H1 (cell line): ENCODE measurements around the gene FRK. TPM values are rescaled to one million over a fixed set of nuclear protein-coding genes. Genes with fewer than 3 reads are reported as not detected.

Experiments
- CTCF ChIA-PET: fragments of 300-600 bp; sonication (Branson Sonifier 250); formaldehyde crosslinking; loops from one replicate; lab custom pipeline; 2021; ENCODE audit not compliant: partially characterized antibody; lab: Charles Lee
- POLR2A ChIA-PET: fragments of 300-600 bp; sonication (Branson Sonifier 250); formaldehyde crosslinking; loops from one replicate; lab custom pipeline; 2021; ENCODE audit warnings: inconsistent platforms; ENCODE audit not compliant: partially characterized antibody; lab: Charles Lee
- DNase-seq, 2 experiments: peaks; one replicate each; pipeline versions ENCODE4 v3.0.0 to v3.0.0-alpha.2; 2010 to 2022; ENCODE audit warnings: low spot score in 2 of 2, low read depth in 1 of 2, mixed read lengths in 1 of 2
- FAIRE-seq: peaks from 2 replicates; lab custom pipeline; 2011; peaks lifted over from hg19 to GRCh38; lab: Jason Lieb, UNC
- H2AFZ ChIP-seq: 2 replicates; pipeline ENCODE4 v1.8.1; 2012; ENCODE audit warnings: low read length, inconsistent platforms
- H2AK5ac ChIP-seq: 2 replicates; pipeline ENCODE4 v1.6.1; 2013; ENCODE audit warnings: low read depth, low read length
- H2BK120ac ChIP-seq: replicated peaks from 2 replicates; pipeline ENCODE3; 2013; ENCODE audit warnings: low read depth, low read length, inconsistent platforms
- H2BK12ac ChIP-seq: 2 replicates; pipeline ENCODE4 v1.6.1; 2013; ENCODE audit warnings: low read depth, low read length
- H2BK15ac ChIP-seq: 2 replicates; pipeline ENCODE4 v1.6.1; 2013; ENCODE audit warnings: low read length
- H2BK20ac ChIP-seq: 2 replicates; pipeline ENCODE4 v1.6.1; 2013; ENCODE audit warnings: low read length
- H2BK5ac ChIP-seq: 2 replicates; pipeline ENCODE4 v1.6.1; 2013; ENCODE audit warnings: low read depth, low read length
- H3K14ac ChIP-seq: 2 replicates; pipeline ENCODE4 v1.6.1; 2013; ENCODE audit warnings: inconsistent platforms; ENCODE audit not compliant: insufficient read length
- H3K18ac ChIP-seq: 2 replicates; pipeline ENCODE4 v1.6.1; 2013; ENCODE audit warnings: low read length; ENCODE audit errors: extremely low read depth
- H3K23ac ChIP-seq: 2 replicates; pipeline ENCODE4 v1.6.1; 2013; ENCODE audit warnings: inconsistent platforms; ENCODE audit not compliant: insufficient read length
- H3K23me2 ChIP-seq: 2 replicates; pipeline ENCODE4 v1.6.1; 2013; ENCODE audit warnings: low read depth, low read length
- H3K27ac ChIP-seq: 2 replicates; pipeline ENCODE4 v1.6.1; 2011; ENCODE audit warnings: low read depth, low read length, inconsistent platforms
- H3K27me3 ChIP-seq, 4 experiments: replicated peaks in 1 of 4; 1 replicate in 1 of 4; 2 replicates in 3 of 4; pipeline versions ENCODE4 v1.6.1 to v1.8.1; 2011 to 2013; ENCODE audit warnings: low read length in 3 of 4, mild to moderate bottlenecking in 3 of 4, inconsistent platforms in 2 of 4, mixed read lengths in 2 of 4, moderate library complexity in 1 of 4; ENCODE audit not compliant: control insufficient read depth in 3 of 4, insufficient read depth in 3 of 4; ENCODE audit errors: extremely low read depth in 1 of 4
- H3K36me3 ChIP-seq, 4 experiments: 2 replicates each; pipeline versions ENCODE4 v1.6.1 to v1.8.1; 2011 to 2013; ENCODE audit warnings: mild to moderate bottlenecking in 4 of 4, low read length in 3 of 4, moderate library complexity in 2 of 4, control low read depth in 1 of 4, inconsistent platforms in 1 of 4; ENCODE audit not compliant: insufficient read depth in 4 of 4, control insufficient read depth in 2 of 4
- H3K4ac ChIP-seq: replicated peaks from 2 replicates; pipeline ENCODE3; 2013; ENCODE audit warnings: low read length, low read depth, mixed read lengths, inconsistent platforms; ENCODE audit not compliant: insufficient read length
- H3K4me1 ChIP-seq, 4 experiments: replicated peaks in 1 of 4; 1 replicate in 1 of 4; 2 replicates in 3 of 4; pipeline versions ENCODE4 v1.6.1 to v1.8.1; 2011 to 2013; ENCODE audit warnings: low read length in 3 of 4, inconsistent platforms in 2 of 4, mixed read lengths in 1 of 4; ENCODE audit not compliant: insufficient read depth in 4 of 4, control insufficient read depth in 3 of 4
- H3K4me2 ChIP-seq, 2 experiments: 2 replicates each; pipeline versions ENCODE4 v1.6.1 to v1.8.1; 2011 to 2013; ENCODE audit warnings: low read depth in 2 of 2, low read length in 2 of 2, control low read depth in 1 of 2, inconsistent platforms in 1 of 2, mild to moderate bottlenecking in 1 of 2; ENCODE audit not compliant: insufficient read depth in 1 of 2
- H3K4me3 ChIP-seq, 4 experiments: fragments of 200-600, 300-600 bp in 1 of 4; sonication (generic), shearing (Covaris generic), sonication (Bioruptor Twin) in 1 of 4; 2 replicates each; pipeline versions ENCODE4 v1.5.1 to v1.8.1; 2011 to 2016; ENCODE audit warnings: low read length in 4 of 4, low read depth in 3 of 4, control low read depth in 2 of 4, inconsistent platforms in 2 of 4, mild to moderate bottlenecking in 2 of 4, mixed read lengths in 1 of 4, moderate library complexity in 1 of 4; ENCODE audit not compliant: insufficient read depth in 2 of 4; ENCODE audit errors: extremely low read depth in 1 of 4
- H3K56ac ChIP-seq: replicated peaks from 2 replicates; pipeline ENCODE3; 2013; ENCODE audit warnings: low read depth, mild to moderate bottlenecking, mixed read lengths, low read length, inconsistent platforms; ENCODE audit not compliant: insufficient read length
- H3K79me1 ChIP-seq: 2 replicates; pipeline ENCODE4 v1.6.1; 2013; ENCODE audit warnings: low read depth, low read length, control low read depth
- H3K79me2 ChIP-seq, 2 experiments: 2 replicates each; pipeline versions ENCODE4 v1.6.1 to v1.8.1; 2012 to 2013; ENCODE audit warnings: low read length in 2 of 2, mild to moderate bottlenecking in 2 of 2, inconsistent platforms in 1 of 2; ENCODE audit not compliant: insufficient read depth in 2 of 2, control insufficient read depth in 1 of 2
- H3K9ac ChIP-seq, 4 experiments: replicated peaks in 1 of 4; 1 replicate in 1 of 4; 2 replicates in 3 of 4; pipeline versions ENCODE4 v1.6.1 to v1.8.1; 2011 to 2013; ENCODE audit warnings: low read depth in 3 of 4, low read length in 3 of 4, control low read depth in 2 of 4, mild to moderate bottlenecking in 2 of 4, moderate library complexity in 2 of 4, inconsistent platforms in 1 of 4; ENCODE audit errors: extremely low read depth in 1 of 4
- H3K9me3 ChIP-seq, 2 experiments: 2 replicates each; pipeline versions ENCODE4 v1.6.1 to v1.8.1; 2012 to 2013; ENCODE audit warnings: mild to moderate bottlenecking in 2 of 2, moderate library complexity in 2 of 2, control low read depth in 1 of 2, inconsistent platforms in 1 of 2, low read depth in 1 of 2, low read length in 1 of 2, mixed read lengths in 1 of 2; ENCODE audit not compliant: insufficient read depth in 2 of 2
- H4K20me1 ChIP-seq, 2 experiments: replicated peaks in 1 of 2; 2 replicates each; pipeline versions ENCODE3 to v1.8.1; 2011 to 2013; ENCODE audit warnings: inconsistent platforms in 2 of 2, low read length in 2 of 2, mild to moderate bottlenecking in 1 of 2; ENCODE audit not compliant: insufficient read depth in 2 of 2, control insufficient read depth in 1 of 2
- H4K5ac ChIP-seq: 2 replicates; pipeline ENCODE4 v1.6.1; 2013; ENCODE audit warnings: low read length, low read depth, mixed read lengths, inconsistent platforms; ENCODE audit not compliant: insufficient read length
- H4K8ac ChIP-seq: 2 replicates; pipeline ENCODE4 v1.8.0; 2013; ENCODE audit warnings: mild to moderate bottlenecking, moderate library complexity, low read length, inconsistent platforms; ENCODE audit not compliant: insufficient read depth; ENCODE audit errors: extremely low read depth
- H4K91ac ChIP-seq: replicated peaks from 2 replicates; pipeline ENCODE3; 2013; ENCODE audit warnings: low read length, mixed read lengths, inconsistent platforms; ENCODE audit not compliant: insufficient read length
- CBX5 ChIP-seq: fragments of 300-800, 300-1000 bp; sonication (generic); IDR thresholded peaks from 2 replicates; pipeline ENCODE4 v1.7.1; 2016; ENCODE audit warnings: antibody characterized with exemption, low read length, low read depth
- CREB1 ChIP-seq: IDR thresholded peaks from 2 replicates; pipeline ENCODE4 v1.6.1; 2012; ENCODE audit warnings: inconsistent platforms
- EGR1 ChIP-seq: IDR thresholded peaks from 2 replicates; pipeline ENCODE4 v1.6.1; 2011; ENCODE audit warnings: low read depth, low read length, borderline replicate concordance
- FOSL1 ChIP-seq: IDR thresholded peaks from 2 replicates; pipeline ENCODE4 v1.6.1; 2011; ENCODE audit warnings: mild to moderate bottlenecking, low read depth, low read length, moderate library complexity; ENCODE audit not compliant: insufficient read depth
- GTF2F1 ChIP-seq: IDR thresholded peaks from 2 replicates; pipeline ENCODE4 v1.6.1; 2012; ENCODE audit warnings: low read depth, low read length, improper control_type of control experiment, borderline replicate concordance
- PHF8 ChIP-seq: fragments of 200-600 bp; sonication (generic); conservative IDR thresholded peaks from 2 replicates; pipeline ENCODE4 v1.7.1; 2012; ENCODE audit warnings: low read depth, mild to moderate bottlenecking, inconsistent platforms, low read length, moderate library complexity
- SUZ12 ChIP-seq: fragments of 200-600 bp; sonication (generic); IDR thresholded peaks from 2 replicates; pipeline ENCODE4 v1.6.1; 2012; ENCODE audit warnings: mild to moderate bottlenecking, inconsistent platforms, low read length, moderate library complexity, mixed read lengths
- TAF1 ChIP-seq: IDR thresholded peaks from 2 replicates; pipeline ENCODE4 v1.6.1; 2011; ENCODE audit warnings: mild to moderate bottlenecking, low read depth, low read length
- TEAD4 ChIP-seq: IDR thresholded peaks from 2 replicates; pipeline ENCODE4 v1.6.1; 2012; ENCODE audit warnings: low read depth, low read length, inconsistent platforms, mixed read lengths
- YY1 ChIP-seq: IDR thresholded peaks from 2 replicates; pipeline ENCODE4 v1.6.1; 2011; ENCODE audit warnings: low read depth, mild to moderate bottlenecking, low read length
- WGBS, 2 experiments: shearing (Covaris generic) in 1 of 2; methylation state at CpG; one replicate each; pipeline versions ENCODE4 v1.1.6 to v1.1.7; 2013 to 2015; ENCODE audit warnings: low lambda C conversion rate in 2 of 2, mixed read lengths in 2 of 2, inconsistent platforms in 1 of 2, low coverage in 1 of 2, missing lambda C conversion rate in 1 of 2; ENCODE audit not compliant: insufficient replicate concordance in 2 of 2, insufficient coverage in 1 of 2, insufficient read length in 1 of 2; ENCODE audit errors: extremely low coverage in 1 of 2, missing lambda C conversion rate in 1 of 2; 5-methylcytosine and 5-hydroxymethylcytosine counted together
- polyA plus RNA-seq, 7 experiments: library from polyadenylated mRNA; depleted of rRNA in 3 of 7; stranded (reverse) in 5 of 7; unstranded in 2 of 7; fragments of >200 nt in 5 of 7; fragments of 200-250 nt in 2 of 7; gene quantifications; 1 replicate in 5 of 7; 2 replicates in 1 of 7; 4 replicates in 1 of 7; pipeline versions ENCODE4 v1.2.1 to v1.2.3, GENCODE V29; 2011 to 2013; ENCODE audit warnings: missing spikeins in 2 of 7, mixed read lengths in 2 of 7
- total RNA-seq: library from RNA; stranded (reverse); fragmentation: NEBNext Ultra II Directional; extraction: Animal tissue kit (Norgen Biotek cat#: 25700); gene quantifications from 2 replicates; pipeline ENCODE4 v1.2.1, GENCODE V29; 2021

FRK gene
- total and polyA plus RNA-seq, 2 of the 8 experiments (the other 6 are each of a cell fraction or from before 2014, with no cell fraction given): 0.11 to 0.24 TPM

DNA sequence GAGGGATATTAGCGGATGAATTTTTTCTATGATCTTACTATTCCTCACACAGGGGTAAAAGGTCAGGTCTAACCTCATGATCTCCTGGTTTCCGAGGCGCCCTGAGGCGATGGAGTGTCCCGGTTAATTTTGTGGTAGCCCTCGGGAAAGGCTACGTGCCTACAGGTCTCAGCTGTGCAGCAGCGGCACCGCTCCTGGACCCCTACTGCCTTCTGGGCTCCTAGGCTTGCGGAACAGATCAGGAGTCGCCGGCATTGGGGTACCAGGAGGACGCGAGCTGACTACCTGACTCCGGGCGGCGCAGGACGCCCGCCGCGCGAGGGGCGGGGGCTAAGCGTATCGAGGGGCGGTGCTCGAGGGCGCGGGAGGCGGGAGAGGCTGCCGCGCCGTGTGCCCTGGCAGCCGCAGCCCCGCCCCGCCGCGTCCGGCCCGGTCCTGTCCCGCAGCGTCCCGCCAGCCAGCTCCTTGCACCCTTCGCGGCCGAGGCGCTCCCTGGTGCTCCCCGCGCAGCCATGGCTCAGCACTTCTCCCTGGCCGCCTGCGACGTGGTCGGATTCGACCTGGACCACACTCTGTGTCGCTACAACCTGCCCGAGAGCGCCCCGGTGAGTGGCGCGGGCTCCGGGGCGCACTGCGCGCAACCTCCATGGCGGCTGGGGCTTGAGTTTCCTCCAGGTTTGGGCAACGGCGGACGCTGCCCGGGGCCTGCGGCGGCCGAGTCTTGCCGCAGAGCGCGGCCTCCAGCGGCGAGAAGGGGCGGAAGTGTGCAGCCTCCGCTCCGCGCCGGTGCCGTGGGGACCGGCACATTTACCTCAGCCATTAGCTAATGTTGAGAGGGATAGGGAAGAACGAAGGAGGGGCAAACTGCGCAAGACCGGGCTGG lies 40.0 kb upstream of the FRK start, which contains the start of gene NT5DC1:
Gene NT5DC1, plus strand, starts transcription at position 435 of the 883 bp plus-strand sequence. Its CDS starts 78 bp downstream, at position 513.
- Histone ChIP-seq H3K79me2 (peaks cover 0 to 45% of the 10 kb centered on the region in 2 experiments; a peak in 2 of 4 replicates), H2BK5ac (peak within 1 kb of the TSS; percentile 98), H2BK12ac (peak within 1 kb of the TSS; percentile 75), H4K20me1 (no peaks in the 10 kb centered on the region), H4K91ac (peak within 1 kb of the TSS; percentile 45), H2AFZ (peak within 1 kb of the TSS; percentile 99), H3K18ac (peak within 1 kb of the TSS; percentile 97), H3K4ac (peak within 1 kb of the TSS; percentile 83), H3K9ac (peak within 1 kb of the TSS; percentile 88 to 99 (median 94)), H3K56ac (peak within 1 kb of the TSS; percentile 67), H3K4me1 (peaks cover 0 to 25% (median 11%) of the 10 kb centered on the region in 4 experiments; a peak in 6 of 7 replicates), H3K27me3 (no peaks in the 10 kb centered on the region), H4K5ac (peak within 1 kb of the TSS; percentile 84), H2BK20ac (no peak within 1 kb of the TSS), H3K36me3 (peaks cover 0 to 7% (median 0%) of the 10 kb centered on the region in 4 experiments; a peak in 3 of 8 replicates), H4K8ac (peak within 1 kb of the TSS; percentile 96), H3K9me3 (peaks cover 9 to 12% of the 10 kb centered on the region in 2 experiments; a peak in 3 of 4 replicates), H2AK5ac (no peak within 1 kb of the TSS), H3K14ac (no peak within 1 kb of the TSS), H2BK15ac (peak within 1 kb of the TSS; percentile 53; the same call in 1 of the 2 replicates), H3K4me2 (peak within 1 kb of the TSS; percentile 82 to 88), H3K4me3 (peak within 1 kb of the TSS; percentile 78 to 97 (median 86)), H2BK120ac (no peak within 1 kb of the TSS), H3K23ac (no peak within 1 kb of the TSS), H3K79me1 (no peaks in the 10 kb centered on the region; the same call in 1 of the 2 replicates), H3K27ac (peak within 1 kb of the TSS; percentile 98), H3K23me2 (peaks cover 5% of the 10 kb centered on the region)
- 3% methylated on average over 55 of the region's 87 CpGs; no CpG with 5 or more reads in 1 of the 2 experiments for WGBS, 2 experiments
- CTCF ChIA-PET: interaction anchor here (0.8 to 3.8 kb wide), 5 partner anchors 12 to 1564 kb away, joined by 3 to 32 read pairs (median 4); partner anchors contain the start of gene FRK
- POLR2A ChIA-PET: interaction anchor here (0.8 to 3.8 kb wide), 11 partner anchors 10 to 59 kb away, joined by 3 to 18 read pairs (median 3); partner anchors contain the start of gene FRK
- FAIRE-seq: no peak
- peak; percentile 71 to 92 for DNase-seq
- no peak for TF ChIP-seq TEAD4
- peak; percentile 88 for TF ChIP-seq YY1
- TF ChIP-seq EGR1: no peak
- no peak for TF ChIP-seq CBX5
- no peak for TF ChIP-seq SUZ12
- TF ChIP-seq FOSL1: no peak
- peak; percentile 96 for TF ChIP-seq PHF8
- TF ChIP-seq GTF2F1: peak; percentile 38; the same call in 1 of the 2 replicates
- peak; percentile 83 for TF ChIP-seq TAF1
- TF ChIP-seq CREB1: peak; percentile 12; the same call in 1 of the 2 replicates
